Putamen (tissue), 1 donor: Measurements from ENCODE around the gene TAS2R40.
"Not testable (repeated sequence)": the region's sequence is repeated elsewhere in the genome, so short reads cannot be mapped to it uniquely, and the experiment has no call there.

Source experiments
- DNase-seq: peaks from one replicate; pipeline ENCODE4 v3.0.0-alpha.2; 2016; ENCODE audit warnings: low spot score

TAS2R40 gene

DNA sequence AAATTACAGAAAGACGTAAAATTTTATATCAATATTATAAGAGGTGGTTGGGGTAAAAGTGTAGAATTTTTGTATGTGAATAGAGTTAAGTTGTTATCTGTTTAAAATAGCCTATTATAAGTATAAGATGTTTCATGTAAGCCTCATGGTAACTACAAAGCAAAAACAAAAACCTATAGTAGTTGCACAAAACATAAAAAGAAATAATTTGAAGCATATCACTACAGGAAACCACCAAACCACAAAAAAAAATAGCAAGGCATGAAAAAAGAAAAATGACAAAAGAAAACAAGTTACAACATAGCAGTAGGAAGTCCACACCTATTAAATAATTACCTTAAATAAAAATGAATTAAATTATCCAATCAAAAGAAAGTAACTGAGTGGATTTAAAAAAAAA is 29.0 kb downstream of the TAS2R40 start:
- DNase-seq: no peak

DNA sequence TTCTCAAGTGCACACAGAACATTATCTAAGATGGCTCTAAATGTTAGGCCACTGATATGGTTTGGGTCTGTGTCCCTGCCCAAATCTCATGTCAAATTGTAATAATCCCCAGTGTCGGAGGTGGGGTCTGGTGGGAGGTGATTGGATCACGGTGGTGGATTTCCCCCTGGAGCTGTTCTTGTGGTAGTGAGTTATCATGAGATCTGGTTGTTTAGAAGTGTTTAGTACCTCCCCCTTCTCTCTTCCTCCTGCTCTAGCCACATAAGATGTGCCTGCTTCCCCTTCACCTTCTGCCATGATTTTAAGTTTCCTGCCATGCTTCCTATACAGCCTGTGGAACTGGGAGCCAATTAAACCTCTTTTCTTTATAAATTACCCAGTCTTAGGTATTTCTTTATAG is 30.2 kb downstream of the TAS2R40 start:
- no peak for DNase-seq

DNA sequence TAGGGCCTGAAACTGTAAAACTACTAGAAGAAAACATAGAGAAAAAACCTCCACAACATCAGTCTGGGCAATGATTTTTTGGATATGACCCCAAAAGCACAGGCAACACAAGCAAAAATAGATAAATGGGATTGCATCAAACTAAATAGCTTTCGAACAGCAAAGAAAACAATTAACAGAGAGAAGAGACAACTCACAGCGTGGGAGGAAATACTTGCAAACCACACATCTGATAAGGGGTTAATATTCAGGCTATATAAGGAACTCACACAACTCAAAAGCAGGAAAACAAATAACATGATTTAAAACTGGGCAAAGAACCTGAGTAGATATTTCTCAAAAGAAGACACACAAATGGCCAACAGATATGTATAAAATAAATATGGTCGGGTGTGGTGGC is 33.7 kb downstream of the TAS2R40 start:
- no peak for DNase-seq

DNA sequence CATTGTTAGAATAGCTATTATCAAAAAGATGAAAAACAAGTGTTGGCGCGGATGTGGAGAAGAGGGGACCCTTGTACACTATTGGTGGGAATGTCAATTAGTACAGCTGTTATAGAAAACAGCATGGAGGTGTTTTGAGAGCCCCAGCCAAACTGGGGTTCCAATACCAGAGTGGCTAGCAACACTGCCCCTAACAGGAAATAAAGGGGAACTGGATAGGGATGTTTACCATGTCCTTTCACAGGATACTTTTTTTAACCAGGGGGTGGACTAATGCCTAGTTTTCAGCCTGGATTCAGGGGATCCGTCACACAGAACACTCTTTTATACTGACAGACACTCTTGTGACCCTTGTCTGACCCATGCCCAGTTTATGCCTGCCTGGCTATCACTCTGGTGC is 34.5 kb downstream of the TAS2R40 start:
- DNase-seq: no peak

DNA sequence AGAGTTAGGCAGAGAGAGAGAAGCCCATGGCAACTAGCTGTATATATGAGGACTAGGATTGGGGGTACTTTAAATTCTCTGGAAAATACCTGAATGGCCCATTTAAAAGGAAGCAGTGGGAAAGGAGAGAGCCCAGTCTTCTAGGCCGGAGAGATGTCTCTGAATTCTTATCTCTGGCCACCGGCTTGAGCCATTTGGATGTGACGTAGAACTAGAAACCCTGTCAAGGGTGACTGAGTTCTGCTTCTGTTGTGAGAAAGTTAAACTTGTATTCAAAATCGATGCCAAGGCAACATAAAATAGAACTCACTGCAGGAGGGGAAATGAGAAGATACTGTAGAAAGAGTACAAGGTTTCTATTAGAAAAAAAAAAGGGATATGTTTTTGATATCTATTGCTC is 35.1 kb downstream of the TAS2R40 start:
- no peak for DNase-seq

DNA sequence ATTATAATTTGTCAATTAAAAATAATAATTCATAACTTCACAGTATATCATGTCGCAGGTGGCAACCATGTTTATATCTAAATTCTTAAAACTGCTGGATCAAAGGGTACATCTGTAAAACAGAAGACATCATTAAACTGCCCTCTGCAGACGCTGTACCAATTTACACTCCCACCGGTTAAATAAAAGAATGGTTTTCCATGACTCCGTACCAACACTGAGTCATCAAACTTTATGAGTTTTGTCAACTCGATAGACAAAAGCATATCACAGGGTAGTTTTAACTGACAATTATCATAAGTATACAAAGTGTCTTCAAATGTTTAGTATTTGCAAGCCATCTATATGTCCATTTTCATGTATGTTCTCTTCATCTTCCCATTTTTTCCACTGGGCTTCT is 35.7 kb downstream of the TAS2R40 start:
- no peak for DNase-seq

DNA sequence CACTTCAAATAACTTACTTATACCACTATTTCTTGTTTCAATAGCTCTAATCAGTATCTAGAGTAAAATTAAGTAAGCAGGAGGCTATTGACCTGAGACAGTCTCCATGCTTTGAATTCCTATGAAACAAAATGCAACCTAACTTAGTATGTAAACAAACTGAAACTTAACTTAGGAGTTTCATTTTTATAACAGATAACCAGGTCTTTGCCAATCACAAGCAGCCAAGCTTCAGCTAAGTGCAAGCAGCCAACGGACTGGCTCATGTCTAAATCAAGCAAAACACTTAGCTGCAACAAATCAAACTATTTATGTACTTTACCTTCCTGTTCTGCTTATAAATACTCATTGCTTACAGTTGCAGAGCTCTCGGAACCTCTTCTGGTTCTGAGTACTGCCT is 37.0 kb downstream of the TAS2R40 start:
- DNase-seq: no peak

DNA sequence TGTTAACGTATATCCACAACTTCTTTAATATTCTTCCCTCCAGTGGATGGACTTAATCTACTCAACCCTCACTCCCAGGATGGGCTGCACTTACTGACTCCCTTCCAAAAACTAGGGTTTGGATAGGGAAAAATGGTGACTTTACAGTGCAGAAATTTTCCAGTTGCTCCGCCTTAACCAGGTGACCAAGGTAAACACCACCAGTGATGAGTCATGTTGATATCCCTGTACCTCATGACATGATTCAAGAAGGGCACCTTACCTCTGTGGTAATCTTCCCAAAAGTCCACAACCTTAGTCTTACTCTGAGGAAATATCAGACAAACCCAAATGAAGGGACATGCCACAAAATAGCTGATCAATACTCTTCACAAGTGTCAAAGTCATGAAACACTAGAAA is 37.9 kb downstream of the TAS2R40 start:
- DNase-seq: no peak

DNA sequence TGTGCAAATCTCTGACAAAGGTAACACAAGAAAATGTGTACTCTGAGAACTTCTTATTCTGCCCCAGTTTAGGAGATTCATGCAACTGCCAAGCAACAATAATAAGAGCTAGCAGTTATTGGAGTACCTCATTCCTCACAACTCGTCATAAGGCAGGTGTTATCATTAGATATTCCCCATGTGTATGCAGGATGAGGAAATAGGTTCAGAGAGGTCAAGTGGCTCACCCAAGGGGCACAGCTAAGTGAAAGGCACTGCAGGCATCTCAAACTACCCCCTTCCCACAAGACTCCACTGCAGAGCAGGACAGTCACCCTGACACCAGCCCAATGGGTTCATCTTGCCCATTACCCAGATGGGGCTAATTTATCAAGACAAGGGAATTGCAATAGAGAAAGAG is 40.1 kb downstream of the TAS2R40 start:
- no peak for DNase-seq

DNA sequence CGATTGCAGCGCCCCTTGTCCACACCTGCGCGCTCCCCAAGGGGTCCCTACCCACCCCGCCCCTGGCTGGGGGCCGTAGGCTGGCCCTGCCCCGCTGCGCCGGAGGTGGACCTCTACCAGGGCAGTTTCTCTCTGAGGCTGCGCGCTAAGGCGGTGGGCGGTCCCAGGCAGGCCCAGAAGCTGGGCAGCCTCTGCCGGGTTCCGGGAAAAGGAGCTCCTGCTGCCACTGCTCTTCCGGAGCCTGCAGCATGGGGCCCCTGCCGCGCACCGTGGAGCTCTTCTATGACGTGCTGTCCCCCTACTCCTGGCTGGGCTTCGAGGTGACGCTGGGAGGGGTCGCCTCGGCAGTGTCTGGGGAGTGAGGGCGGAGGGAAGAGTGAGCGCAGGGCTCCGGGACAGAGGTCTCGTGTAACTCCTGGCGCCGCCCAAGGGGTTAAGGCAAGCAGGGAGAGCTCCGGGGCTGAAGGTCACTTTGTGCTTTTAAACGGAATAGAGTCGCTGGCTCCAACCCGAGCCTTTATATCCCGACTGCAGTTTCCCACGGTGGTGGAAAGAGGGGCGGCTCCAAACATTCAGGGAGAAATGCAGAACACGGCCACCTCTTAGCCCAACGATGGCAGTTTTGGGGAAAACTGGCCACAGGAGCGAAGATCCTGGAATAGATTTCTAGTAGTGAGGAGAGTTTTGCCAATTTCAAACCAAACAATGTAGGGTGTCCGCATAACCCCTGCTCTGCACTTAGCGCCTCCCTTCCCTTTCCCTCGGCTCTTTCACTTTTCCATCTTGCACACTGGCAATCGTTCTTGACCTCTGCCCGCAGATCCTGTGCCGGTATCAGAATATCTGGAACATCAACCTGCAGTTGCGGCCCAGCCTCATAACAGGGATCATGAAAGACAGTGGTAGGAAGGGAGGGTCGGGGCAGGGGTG is 41.7 kb downstream of the TAS2R40 start, which contains the start of gene GSTK1:
TSS of gene GSTK1 (plus strand) at position 176 of the 930 bp plus-strand sequence. CDS start at position 249, 73 bp downstream.
- peak; percentile 84 for DNase-seq

DNA sequence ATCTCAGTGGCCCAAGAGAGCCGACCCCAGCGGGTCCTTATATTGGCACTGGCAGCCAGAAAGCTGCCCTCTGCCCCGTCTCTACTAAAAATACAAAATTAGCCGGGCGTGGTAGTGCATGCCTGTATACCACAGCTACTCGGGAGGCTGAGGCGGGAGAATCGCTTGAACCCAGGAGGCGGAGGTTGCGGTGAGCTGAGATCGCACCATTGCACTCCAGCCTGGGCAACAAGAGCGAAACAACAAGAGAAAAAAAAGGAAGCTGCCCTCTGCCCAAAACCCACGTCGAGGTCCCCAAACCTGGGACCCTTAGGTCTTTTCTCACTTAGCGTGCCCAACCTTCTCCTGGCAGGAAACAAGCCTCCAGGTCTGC is 42.3 kb downstream of the TAS2R40 start:
- DNase-seq: not testable (repeated sequence)

DNA sequence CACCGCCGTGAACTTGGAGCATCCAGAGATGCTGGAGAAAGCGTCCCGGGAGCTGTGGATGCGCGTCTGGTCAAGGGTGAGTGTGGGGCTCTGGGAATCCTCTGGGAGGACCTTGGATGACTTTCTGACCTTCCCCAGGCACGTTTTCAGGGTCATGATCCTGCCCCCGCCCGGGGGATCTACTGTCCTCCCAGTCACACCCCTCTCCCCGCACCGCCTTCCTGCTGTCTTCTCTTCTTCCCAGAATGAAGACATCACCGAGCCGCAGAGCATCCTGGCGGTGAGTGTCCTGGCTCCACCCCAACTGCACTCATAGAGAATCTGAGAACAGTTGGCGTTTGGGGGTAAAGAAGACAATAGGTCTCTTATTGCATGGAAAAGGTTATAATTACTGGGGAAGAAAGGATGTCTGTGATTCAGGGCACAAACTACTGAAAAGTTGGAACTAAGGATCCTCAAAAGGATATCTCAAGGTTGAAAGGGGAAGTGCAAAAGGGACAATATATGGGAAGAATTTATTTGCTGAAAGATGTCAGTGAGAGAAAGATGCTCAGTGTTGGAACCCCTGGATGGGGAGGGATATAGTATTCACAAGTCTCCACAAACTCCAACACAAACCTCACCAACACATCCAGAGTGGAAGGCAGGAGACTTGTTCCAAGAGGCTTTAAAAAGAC is 43.3 kb downstream of the TAS2R40 start:
- no peak for DNase-seq

DNA sequence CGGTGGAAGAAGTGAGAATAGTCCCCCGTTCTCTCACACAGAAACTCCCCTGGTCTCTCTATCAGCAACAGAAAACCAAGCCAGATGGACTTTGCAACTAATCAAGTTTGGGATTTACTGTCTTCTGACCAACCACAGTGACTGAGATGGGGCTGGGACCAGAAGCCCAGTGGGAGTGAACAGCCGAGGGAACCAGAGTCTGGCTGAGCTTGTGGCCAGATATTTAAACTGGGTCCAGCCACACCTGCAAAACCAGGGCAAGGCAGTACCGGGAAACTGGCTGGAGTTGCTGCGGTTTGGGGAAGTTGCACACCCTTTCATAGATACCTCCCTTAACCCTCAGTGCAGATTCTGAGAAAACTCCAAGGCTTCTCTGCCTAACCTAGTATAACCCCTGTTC is 47.4 kb downstream of the TAS2R40 start:
- no peak for DNase-seq

DNA sequence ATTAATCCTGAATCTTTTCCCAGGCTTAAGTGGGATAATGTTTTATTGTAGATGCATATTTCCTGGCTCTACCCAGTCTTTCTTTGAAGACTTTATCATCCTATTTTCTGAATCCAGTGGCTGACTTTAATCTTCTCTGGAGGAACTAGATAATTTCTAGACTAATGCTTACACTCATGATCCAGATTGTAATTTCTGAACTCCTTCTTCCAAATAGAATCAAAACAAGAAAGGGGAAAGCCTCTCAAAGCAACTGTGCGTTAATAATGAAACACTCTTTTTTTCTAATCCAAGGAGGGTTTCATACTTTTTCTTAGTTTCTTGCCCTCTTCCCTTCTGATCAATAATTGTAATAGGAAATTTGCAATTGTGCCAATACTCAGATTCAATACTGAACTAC is 49.4 kb downstream of the TAS2R40 start:
- DNase-seq: no peak
